DMS79 treated with DMSO at 0.1 percent for 48 hours (cell line): ENCODE results near the gene SLK.

Source experiments
- DNase-seq: peaks from one replicate; lab custom pipeline; 2025; lab: John Stamatoyannopoulos, UW

Gene SLK

GRCh38 chr10:103966671-103967447 lies at the start of gene SLK:
TSS of gene SLK (plus strand) at chr10:103967140. CDS start at chr10:103967746, 606 bp downstream.
- peak; percentile 24 for DNase-seq

GRCh38 chr10:103917302-103918052 lies 49.5 kb upstream of the SLK start:
- DNase-seq: no peak

- peak; percentile 69 for DNase-seq
These were observed 48.7 kb upstream of the SLK start, which contains the start of gene STN1 for GRCh38 chr10:103918053-103918846. TSS of gene STN1 (minus strand) at chr10:103918184. CDS start at chr10:103917594, 590 bp downstream.

GRCh38 chr10:103919648-103920025 lies 47.3 kb upstream of the SLK start:
- no peak for DNase-seq

GRCh38 chr10:103921248-103921647 lies 45.7 kb upstream of the SLK start:
- no peak for DNase-seq

- no peak for DNase-seq
These were observed 45.2 kb upstream of the SLK start for GRCh38 chr10:103921750-103922195.

GRCh38 chr10:103922659-103923058 lies 44.3 kb upstream of the SLK start:
- DNase-seq: no peak

- DNase-seq: no peak
These were observed 43.4 kb upstream of the SLK start for GRCh38 chr10:103923502-103923901.

GRCh38 chr10:103925591-103925990 lies 41.3 kb upstream of the SLK start:
- no peak for DNase-seq

- DNase-seq: no peak
These were observed 40.1 kb upstream of the SLK start for GRCh38 chr10:103926722-103927319.

- no peak for DNase-seq
These were observed 38.2 kb upstream of the SLK start for GRCh38 chr10:103928784-103929183.

GRCh38 chr10:103929381-103929921 lies 37.5 kb upstream of the SLK start:
- no peak for DNase-seq

GRCh38 chr10:103930449-103930848 lies 36.5 kb upstream of the SLK start:
- DNase-seq: no peak

GRCh38 chr10:103930881-103931280 lies 36.1 kb upstream of the SLK start:
- DNase-seq: no peak

- no peak for DNase-seq
These were observed 35.3 kb upstream of the SLK start for GRCh38 chr10:103931603-103932002.

- no peak for DNase-seq
These were observed 34.7 kb upstream of the SLK start for GRCh38 chr10:103932271-103932670.

- DNase-seq: no peak
These were observed 34.0 kb upstream of the SLK start for GRCh38 chr10:103932971-103933370.

GRCh38 chr10:103933557-103934121 lies 33.3 kb upstream of the SLK start:
- no peak for DNase-seq

- no peak for DNase-seq
These were observed 32.6 kb upstream of the SLK start for GRCh38 chr10:103934308-103934707.

- no peak for DNase-seq
These were observed 30.9 kb upstream of the SLK start for GRCh38 chr10:103936022-103936421.

GRCh38 chr10:103939522-103939921 lies 27.4 kb upstream of the SLK start:
- no peak for DNase-seq
